GM19372 (cell line): Measurements from ENCODE around the gene WDR11.
"Not testable (repeated sequence)": the region's sequence is repeated elsewhere in the genome, so short reads cannot be mapped to it uniquely, and the experiment has no call there.

Experiments used
- ATAC-seq: cut with Tn5 transposase; IDR thresholded peaks from one replicate; pipeline ENCODE4 v1.9.1; 2021; ENCODE audit warnings: mild to moderate bottlenecking, low read depth, moderate library complexity; ENCODE audit not compliant: unreplicated experiment

The WDR11 gene

DNA sequence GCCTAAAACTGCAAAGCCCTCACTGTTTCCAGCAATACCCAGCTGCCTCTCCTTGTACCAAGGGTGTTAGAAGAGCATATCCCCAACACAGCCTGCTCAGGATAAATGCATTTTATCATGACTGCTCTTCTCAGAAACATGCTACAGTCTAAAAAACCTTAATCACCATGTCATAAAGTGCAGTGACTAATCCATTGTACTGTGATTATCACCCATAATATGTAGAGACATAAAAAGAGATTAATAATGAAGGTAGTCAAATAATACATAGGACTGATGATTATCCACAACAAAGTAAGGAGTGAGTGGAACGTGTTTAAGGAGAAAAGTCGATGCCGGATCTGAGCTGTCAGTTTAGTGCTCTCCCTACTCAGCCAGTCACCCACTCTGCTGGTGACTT, 12.2 kb upstream of the WDR11 start:
- no peak for ATAC-seq

DNA sequence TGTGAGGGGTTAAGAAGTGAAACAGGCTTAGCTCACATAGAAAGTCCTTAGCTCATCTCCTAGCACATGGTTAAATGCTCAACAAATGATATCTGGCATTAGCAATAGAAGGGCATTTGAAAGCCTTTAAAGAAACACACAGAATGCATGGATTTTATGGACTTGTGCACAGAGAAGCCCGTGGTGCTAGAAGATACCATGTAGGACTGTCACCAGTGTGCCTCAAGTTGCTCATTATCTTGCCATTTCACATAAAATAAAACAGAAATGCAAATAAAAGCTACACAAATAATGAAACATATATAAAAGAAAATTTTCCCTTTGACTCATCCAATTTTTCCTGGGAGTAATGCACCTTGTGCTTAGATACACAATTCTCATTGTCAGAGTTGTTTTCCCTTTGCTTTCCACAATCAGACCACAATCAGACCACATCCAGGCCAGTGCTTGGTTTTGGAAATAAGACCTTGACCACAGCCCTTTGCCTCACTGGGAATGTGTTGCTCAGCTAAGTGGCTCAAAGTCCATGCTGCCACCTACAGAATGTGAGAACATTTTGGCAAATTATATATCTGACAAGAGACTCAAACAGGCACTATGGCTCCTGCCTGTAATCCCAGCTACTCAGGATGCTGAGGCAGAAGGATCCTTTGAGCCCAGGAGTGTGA, 9.5 kb upstream of the WDR11 start:
- ATAC-seq: no peak

DNA sequence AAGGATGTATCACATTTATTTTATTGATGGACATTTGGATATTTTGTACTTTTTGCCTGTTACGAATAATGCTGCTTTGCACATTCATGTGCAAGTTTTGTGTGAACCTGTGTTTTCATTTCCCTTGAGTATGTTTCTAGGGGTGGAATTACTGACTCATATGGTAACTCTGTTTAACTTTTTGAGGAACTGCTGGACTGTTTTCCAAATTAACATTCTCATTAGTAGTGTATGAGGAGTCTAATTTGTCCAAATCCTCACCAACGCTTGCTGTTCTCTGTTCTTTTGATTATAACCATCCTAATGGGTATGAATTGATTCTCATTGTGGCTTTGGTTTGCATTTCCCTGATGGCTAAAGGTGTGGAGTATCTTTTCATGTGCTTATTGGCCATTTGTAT, 3.2 kb downstream of the WDR11 start:
- ATAC-seq: no peak

DNA sequence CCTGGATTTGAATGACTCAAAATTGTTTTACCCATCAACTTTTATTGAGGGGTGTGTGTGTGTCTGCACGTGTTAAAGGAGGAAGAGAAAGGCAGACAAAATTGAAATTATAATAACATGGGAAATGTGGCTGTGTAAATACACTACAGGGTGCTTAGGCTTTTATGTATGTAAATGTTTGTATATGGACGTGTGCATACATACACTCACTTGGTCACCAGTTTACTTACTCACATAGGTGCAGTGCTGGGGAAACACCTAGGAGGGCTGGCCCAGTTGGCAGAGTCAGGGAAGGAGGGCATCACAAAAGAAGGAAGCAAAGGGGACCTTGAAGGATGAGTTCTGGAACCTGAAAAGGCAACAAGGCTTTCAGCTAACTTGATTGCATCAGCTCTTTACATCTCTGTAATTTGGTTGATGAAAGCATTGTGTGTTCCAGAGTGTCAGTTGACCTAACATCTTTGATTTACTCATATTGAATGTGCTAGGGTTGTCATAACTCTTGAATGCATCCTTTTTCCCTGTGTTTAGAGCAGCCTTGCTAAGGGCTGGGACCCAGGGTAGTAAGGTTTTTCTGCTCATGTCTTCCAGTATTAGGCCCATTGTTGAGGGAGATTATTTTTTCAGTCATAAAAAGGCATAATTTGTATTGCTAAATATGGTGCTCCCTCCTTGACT, 10.2 kb downstream of the WDR11 start:
- no peak for ATAC-seq

DNA sequence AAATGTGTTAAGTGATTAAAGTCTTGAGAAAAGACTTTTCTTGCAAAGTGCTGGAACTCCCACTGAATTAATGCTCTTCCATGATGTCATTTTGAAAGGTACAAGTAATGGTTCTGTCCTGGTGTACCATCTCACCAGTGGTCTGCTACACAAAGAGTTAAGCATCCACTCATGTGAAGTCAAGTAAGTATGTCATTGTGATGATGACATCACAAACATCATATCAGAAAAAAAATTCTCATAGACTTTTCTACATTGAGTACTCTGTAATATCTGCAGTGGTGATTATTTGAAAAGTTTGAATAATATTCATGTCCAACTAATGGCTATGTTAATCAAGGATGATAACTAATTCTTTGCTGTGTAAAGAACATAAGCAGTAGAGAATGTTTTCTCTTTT, 22.6 kb downstream of the WDR11 start:
- ATAC-seq: no peak

DNA sequence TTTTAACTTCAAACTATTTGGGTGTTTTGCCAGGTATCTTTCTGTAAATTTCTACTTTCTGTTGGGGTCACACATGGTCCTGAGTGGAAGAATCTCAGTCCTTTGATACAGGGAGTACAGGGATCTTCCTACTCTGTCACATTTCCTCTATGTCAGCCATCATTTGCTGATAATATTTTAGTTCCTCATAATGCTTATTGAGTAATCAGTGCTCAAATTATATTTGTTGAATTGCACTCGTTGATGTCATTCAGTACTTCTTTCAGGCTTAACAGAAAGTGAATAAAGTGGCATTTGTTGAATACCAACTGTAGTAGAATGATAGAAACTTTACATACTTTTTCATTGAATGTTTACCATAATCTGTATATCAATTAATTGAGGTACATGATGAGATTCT, 31.9 kb downstream of the WDR11 start:
- ATAC-seq: no peak

DNA sequence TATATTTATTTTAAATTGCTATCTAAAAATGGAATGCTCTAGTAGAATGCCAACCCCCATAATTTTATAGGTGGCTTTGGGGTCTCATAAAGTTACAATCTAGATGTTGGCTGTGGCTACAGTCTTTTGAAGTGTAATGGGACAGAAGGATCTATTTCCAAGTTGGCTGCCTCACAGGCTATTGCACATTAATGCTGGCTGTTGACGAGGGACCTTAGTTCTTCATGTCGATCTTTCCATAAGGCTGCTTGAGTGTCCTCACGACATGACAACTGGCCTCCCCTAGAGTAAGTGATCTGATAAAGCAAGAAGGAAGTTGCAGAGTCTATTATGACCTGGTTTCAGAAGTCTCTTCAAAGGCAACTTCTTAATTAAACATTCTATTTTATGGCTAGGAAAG, 36.3 kb downstream of the WDR11 start:
- ATAC-seq: no peak

DNA sequence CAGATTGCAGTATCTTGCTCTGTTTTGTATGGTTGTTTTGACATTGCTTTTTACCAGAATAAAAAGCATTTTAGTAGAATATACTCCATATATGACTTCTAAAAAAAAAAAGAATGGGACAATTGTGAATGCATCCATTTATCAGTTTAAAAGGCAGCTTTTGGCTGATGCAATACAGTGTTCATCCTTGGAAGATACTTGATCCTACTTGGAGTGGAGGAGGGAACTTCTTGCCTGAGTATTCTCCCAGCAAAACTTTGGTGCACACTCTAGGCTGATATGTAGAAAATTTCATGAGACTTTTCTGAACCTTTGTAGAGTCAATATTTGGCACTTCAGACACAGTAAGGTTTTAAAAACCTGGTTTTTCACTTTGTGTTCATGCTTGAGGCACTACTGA, 40.2 kb downstream of the WDR11 start:
- no peak for ATAC-seq

DNA sequence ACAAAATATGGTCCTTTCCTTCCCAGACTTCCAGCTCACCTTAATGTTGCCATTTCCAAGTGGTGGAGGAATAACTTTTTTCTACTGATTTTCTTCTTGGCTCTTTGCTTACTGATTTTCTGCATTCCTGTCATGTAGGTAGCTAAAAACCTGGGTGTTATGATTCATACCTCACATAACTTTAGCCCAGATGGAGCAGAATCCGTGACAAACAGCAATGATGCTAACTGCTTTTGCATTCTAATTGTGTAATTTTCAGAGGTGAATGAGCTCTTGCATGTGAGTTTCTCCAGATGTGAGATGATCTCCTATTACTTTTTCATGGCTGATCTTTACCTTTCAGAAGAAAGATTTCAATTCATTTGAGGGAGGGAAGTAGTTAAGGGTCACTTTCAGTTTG, 43.4 kb downstream of the WDR11 start:
- no peak for ATAC-seq

DNA sequence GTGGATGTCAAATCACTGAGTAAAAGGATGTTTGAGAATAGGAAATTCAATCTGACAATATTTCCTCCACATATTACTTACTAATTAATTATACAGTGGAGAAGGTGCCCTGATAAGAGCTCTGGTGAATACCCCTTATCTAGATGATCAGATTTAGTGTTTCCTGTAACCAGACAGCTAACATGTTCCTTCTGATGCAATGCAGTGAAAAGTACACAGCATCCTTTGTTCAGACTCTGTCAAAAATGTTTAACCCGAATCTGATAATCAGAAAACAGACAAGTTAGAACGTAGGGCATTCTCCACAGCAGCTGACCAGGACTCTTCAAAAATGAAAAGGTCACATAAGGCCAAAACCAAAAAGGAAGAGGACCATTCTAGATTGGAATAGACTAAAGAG, 46.2 kb downstream of the WDR11 start:
- no peak for ATAC-seq

DNA sequence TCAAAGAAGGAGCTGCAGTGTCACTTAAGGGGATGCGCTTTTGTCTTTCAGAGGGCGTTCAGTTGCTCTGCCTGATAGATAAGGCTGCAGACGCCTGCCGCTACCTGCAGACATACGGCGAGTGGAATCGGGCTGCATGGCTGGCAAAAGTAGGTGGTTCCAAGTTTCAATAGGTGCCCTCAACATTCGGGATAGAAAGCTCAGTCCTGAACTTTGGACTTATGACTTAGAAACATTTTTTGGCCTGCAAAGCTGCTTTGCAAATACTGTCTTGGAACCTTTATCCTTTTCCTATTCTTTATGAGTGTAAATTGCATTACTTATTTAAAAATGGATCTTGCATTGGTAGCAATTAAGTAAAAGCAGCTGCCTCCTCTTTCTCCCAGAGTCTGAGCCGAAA, 54.1 kb downstream of the WDR11 start:
- no peak for ATAC-seq

DNA sequence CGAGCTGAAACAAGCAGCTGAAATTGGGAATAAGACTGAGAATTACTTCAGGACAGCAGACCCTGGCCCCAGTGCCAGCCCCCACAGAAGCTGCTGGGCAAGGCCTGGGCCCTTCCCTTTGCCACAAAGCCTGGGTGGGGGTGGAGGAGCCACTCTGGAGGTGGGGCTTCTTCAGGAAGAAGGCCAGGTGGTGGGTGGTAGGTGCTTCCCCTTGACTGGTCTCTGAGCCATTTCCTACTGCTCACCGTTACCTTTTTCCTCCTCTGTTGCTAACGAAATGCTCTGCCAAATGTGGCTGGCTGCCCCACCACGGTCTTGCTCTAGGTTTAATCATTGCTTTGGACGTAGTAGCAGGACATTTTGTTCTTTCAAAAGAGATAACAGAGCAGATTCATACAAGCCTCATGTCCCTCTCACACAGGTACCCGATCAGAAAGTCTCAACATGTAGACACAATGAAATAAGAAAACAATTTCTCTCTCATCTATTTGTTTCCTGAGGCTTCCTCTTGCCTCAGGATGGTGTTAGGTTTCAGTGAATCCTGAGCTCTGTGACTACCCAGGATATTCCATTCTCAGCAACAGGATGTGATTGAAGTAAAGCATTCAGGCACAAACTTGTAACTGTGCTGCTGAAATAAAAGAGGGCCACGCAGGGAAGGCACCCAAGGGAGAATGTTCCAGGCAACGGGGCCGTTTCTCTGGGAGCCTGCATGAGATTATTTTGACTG, 66.5 kb downstream of the WDR11 start:
- no peak for ATAC-seq

DNA sequence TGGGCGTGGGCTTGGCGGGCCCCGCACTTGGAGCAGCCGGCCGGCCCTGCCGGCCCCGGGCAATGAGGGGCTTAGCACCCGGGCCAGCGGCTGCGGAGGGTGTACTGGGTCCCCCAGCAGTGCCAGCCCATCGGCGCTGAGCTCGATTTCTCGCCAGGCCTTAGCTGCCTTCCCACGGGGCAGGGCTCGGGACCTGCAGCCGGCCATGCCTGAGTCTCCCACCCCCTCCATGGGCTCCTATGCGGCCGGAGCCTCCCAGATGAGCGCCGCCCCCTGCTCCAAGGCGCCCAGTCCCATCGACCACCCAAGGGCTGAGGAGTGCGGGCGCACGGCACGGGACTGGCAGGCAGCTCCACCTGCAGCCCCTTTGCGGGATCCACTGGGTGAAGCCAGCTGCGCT, 72.7 kb downstream of the WDR11 start:
- not testable (repeated sequence) for ATAC-seq

DNA sequence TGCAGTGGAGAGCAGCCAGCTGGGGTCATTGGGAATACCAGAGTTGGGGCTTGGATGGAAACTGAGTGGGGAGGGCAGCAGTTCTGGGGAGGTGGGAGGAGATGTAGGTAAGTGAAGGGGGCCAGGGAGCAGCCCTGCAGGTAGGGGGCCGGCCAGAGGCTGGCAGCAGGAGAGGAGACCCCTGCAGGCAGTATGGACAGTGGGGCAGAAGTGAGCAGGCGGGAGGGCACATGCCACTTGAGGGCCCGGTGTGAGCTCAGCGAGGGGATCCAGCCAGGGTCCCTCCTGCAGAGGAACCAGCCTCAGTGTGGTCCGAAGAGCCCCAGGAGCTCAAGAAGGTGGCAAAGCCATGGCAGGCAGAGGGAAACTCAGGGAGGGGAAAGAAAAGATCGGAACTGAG, 75.4 kb downstream of the WDR11 start:
- no peak for ATAC-seq

DNA sequence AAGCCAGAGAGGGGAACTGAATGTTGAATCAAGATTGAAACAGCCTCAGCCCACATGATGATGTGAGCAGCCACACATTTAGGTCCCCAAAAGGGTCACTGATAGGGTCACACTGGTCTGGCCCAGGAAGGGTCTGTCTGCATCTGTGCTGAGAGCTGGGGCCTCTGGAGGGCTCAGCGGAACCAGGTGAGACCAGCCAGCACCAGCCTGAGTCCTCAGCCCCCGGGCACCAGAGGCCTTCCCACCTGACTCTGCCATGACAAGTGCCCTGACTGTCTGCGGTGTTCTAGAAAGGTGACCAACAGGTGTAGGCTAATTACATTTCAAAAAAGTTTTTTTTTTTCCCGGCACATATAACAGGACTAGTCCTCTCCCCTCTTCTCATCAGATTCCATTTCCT, 76.2 kb downstream of the WDR11 start:
- no peak for ATAC-seq

DNA sequence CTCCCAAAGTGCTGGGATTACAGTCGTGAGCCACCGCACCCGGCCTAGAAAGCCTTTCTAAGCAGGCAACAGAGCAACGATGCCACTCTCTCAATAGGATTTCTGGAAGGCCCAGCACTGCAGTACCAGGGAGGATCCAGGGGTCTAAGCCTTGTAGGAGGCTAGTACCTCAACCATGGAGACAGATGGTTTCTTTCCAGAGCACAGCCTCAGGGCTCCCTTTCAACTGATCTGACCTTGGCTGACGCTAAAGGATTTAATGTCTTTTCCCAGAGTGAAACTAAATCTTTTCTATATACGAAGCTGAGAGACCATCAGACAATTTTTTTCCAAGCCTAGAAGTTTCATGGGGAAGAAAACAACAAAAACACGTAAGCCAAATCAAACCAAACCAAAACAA, 78.0 kb downstream of the WDR11 start:
- ATAC-seq: no peak

DNA sequence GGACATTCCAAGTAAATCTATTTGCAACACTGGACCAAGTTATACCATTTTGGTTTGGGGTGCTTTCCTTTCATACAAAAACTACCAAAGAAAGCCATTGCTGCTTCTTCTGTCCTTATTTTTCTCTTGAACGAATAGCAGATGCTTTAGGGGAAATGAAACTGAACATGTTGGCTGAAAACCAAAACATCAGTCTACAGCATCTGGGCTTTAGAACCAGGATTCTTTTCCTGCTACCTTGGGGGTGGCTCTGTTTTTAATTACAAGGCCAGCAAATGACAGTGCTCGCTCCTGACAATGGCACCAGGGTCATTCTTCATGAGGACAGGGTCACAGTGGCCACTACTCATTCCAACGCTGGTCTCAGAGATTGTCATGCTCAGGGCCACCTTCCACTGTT, 80.3 kb downstream of the WDR11 start:
- no peak for ATAC-seq

DNA sequence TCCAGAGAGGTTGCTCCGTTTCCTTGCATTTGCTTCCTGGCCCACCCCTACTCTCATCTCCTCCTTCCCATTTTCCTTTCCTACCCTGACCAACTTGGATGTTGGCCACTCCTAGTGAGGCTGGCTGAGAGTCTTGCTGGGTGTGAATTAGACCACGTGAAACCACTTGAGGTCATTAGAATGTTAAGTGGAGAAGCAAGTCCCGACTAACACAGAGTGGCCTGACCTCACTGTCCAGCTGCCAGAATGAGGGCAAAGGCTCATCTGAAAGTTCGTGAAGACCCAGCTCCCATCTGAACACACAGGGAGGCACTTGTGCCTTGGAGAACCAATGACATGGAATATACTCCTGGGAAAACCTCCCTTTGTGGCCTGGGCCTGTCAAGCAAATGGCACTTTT, 80.8 kb downstream of the WDR11 start:
- no peak for ATAC-seq

DNA sequence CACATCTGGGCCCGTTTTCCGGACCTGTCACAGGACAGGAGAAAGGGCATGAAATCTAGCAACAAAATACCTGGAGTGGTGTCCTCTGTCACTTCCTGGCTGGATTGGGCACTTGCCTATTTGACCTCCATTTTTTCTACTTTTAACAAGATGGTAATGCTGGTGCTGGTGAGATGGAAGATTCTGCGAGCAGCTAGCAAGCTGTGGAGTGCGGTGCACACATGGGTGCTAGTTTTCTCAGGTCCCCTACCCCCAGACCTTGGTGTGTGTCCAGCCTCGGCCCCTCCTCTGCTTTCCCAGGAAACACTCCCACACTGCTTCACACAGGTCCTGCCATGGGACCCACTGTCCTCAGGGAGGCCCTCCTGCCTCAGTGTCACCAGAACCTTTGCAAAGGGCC, 87.7 kb downstream of the WDR11 start:
- no peak for ATAC-seq

DNA sequence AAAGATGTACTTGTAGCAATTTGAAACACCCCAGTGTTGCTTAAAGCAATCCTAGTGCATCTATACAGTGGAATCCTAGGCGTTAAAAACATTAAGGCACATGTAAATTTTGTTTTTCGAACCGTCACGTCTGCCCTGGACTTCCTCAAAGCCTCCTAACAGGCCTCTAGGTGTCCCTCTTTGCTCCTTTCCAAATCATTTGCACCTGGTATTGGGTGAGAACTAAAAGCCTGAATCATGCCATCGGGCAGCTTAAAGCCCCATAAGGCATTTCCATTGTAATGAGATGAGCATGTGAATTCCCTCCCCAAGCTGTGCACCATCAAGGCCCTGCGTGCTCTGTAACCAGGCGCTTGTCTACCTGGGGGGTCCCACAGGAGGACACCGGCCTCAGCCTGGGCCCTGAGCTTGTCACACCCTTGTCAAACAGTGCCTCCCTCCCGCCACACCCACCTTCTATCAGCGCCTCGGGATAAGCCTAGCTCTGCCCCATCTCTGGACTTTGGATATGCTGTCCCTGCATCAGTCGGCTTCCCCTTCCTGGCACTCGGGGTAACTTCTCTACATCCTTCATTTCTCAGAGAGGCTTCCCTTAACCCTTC, 89.2 kb downstream of the WDR11 start:
- no peak for ATAC-seq

DNA sequence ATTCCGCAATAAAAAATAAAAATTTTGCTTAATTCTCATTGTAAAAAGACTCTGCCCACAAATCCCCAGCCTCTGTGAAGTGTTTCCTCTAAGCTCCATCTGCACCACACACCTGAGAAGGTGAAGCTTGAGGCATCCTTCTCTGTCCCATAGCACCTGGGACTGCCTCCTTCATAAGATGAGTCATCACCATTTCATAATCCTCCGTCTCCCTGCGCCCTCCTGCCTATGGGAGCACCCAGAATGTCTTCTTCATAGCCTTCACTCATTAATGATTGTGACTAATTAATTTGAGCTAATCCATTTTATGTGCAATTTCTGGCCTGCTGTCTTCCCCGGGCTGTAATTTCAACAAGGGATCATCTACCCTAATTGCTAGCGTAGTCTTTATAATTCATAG, 90.3 kb downstream of the WDR11 start:
- ATAC-seq: no peak
